ENCODE measurements around the gene GLRX.
"Not testable (repeated sequence)": the region's sequence is repeated elsewhere in the genome, so short reads cannot be mapped to it uniquely, and the experiment has no call there.

Gene GLRX

GRCh38 chr5:95811461-95812073 lies 11.0 kb downstream of the GLRX start:
- in situ Hi-C loops (cut with HindIII; ENCODE audit: low sequenced_read_pairs): not testable (repeated sequence)

GRCh38 chr5:95811126-95811423 lies 11.5 kb downstream of the GLRX start:
- in situ Hi-C loops (cut with HindIII; ENCODE audit: low sequenced_read_pairs): not testable (repeated sequence)

GRCh38 chr5:95810305-95811125 lies 12.0 kb downstream of the GLRX start:
- in situ Hi-C loops (cut with HindIII; ENCODE audit: low sequenced_read_pairs): no loop called here

- in situ Hi-C loops (cut with HindIII; ENCODE audit: low sequenced_read_pairs): loop anchor here (5.0 kb wide), 1 partner anchor 37 kb away; no protein-coding TSS in a partner anchor
Measured at GRCh38 chr5:95809414-95809960, 13.0 kb downstream of the GLRX start.

GRCh38 chr5:95808686-95809413 lies 13.7 kb downstream of the GLRX start:
- in situ Hi-C loops (cut with HindIII; ENCODE audit: low sequenced_read_pairs): loop anchor here (5.0 kb wide), 1 partner anchor 37 kb away; no protein-coding TSS in a partner anchor

GRCh38 chr5:95808013-95808685 lies 14.4 kb downstream of the GLRX start:
- in situ Hi-C loops (cut with HindIII; ENCODE audit: low sequenced_read_pairs): loop anchor here (5.0 kb wide), 1 partner anchor 36 kb away; no protein-coding TSS in a partner anchor

GRCh38 chr5:95806687-95807086 lies 15.8 kb downstream of the GLRX start:
- in situ Hi-C loops (cut with HindIII; ENCODE audit: low sequenced_read_pairs): loop anchor here (5.0 kb wide), 1 partner anchor 34 kb away; no protein-coding TSS in a partner anchor

- in situ Hi-C loops (cut with HindIII; ENCODE audit: low sequenced_read_pairs): loop anchor here (5.0 kb wide), 1 partner anchor 33 kb away; no protein-coding TSS in a partner anchor
Measured at GRCh38 chr5:95804736-95805539, 17.6 kb downstream of the GLRX start.

GRCh38 chr5:95803271-95804148 lies 19.0 kb downstream of the GLRX start:
- in situ Hi-C loops (cut with HindIII; ENCODE audit: low sequenced_read_pairs): no loop called here

GRCh38 chr5:95801961-95802360 lies 20.6 kb downstream of the GLRX start:
- in situ Hi-C loops (cut with HindIII; ENCODE audit: low sequenced_read_pairs): no loop called here

GRCh38 chr5:95801532-95801931 lies 21.0 kb downstream of the GLRX start:
- in situ Hi-C loops (cut with HindIII; ENCODE audit: low sequenced_read_pairs): no loop called here

- in situ Hi-C loops (cut with HindIII; ENCODE audit: low sequenced_read_pairs): no loop called here
Measured at GRCh38 chr5:95800553-95800952, 22.0 kb downstream of the GLRX start.

- in situ Hi-C loops (cut with HindIII; ENCODE audit: low sequenced_read_pairs): no loop called here
Measured at GRCh38 chr5:95799191-95799835, 23.2 kb downstream of the GLRX start.

- in situ Hi-C loops (cut with HindIII; ENCODE audit: low sequenced_read_pairs): no loop called here
Measured at GRCh38 chr5:95798545-95798944, 24.0 kb downstream of the GLRX start.

GRCh38 chr5:95798048-95798447 lies 24.5 kb downstream of the GLRX start:
- in situ Hi-C loops (cut with HindIII; ENCODE audit: low sequenced_read_pairs): no loop called here

GRCh38 chr5:95797301-95797700 lies 25.2 kb downstream of the GLRX start:
- in situ Hi-C loops (cut with HindIII; ENCODE audit: low sequenced_read_pairs): no loop called here

GRCh38 chr5:95794070-95794516 lies 28.4 kb downstream of the GLRX start:
- in situ Hi-C loops (cut with HindIII; ENCODE audit: low sequenced_read_pairs): no loop called here

GRCh38 chr5:95791751-95792150 lies 30.8 kb downstream of the GLRX start:
- in situ Hi-C loops (cut with HindIII; ENCODE audit: low sequenced_read_pairs): no loop called here
